Epithelial cell of proximal tubule (primary cell): ENCODE data around the gene MTTP. TPM values are rescaled to one million over a fixed set of nuclear protein-coding genes. Genes with fewer than 3 reads are reported as not detected.

Experiments
- DNase-seq: peaks from one replicate; pipeline ENCODE4 v3.0.0-alpha.2; 2011; ENCODE audit warnings: low read depth
- H3K4me3 ChIP-seq: 2 replicates; pipeline ENCODE4 v1.5.1; 2011; ENCODE audit warnings: low read depth, mild to moderate bottlenecking, low read length
- total RNA-seq: library from RNA; depleted of rRNA; stranded (reverse); fragments of >200 nt; gene quantifications from 2 replicates; pipeline ENCODE4 v1.2.3, GENCODE V29; 2015
- TF ChIP-seq, protein P1 (sequence below): conservative IDR thresholded peaks from 2 replicates; pipeline ENCODE4 v1.5.1; 2012; ENCODE audit warnings: low read depth, mild to moderate bottlenecking, low read length

The MTTP gene
- total RNA-seq, 1 donor from 2014 or later, result not detected

- H3K4me3 ChIP-seq, result no peak overlapping the region
- no peak for DNase-seq
- TF ChIP-seq, protein P1, sequence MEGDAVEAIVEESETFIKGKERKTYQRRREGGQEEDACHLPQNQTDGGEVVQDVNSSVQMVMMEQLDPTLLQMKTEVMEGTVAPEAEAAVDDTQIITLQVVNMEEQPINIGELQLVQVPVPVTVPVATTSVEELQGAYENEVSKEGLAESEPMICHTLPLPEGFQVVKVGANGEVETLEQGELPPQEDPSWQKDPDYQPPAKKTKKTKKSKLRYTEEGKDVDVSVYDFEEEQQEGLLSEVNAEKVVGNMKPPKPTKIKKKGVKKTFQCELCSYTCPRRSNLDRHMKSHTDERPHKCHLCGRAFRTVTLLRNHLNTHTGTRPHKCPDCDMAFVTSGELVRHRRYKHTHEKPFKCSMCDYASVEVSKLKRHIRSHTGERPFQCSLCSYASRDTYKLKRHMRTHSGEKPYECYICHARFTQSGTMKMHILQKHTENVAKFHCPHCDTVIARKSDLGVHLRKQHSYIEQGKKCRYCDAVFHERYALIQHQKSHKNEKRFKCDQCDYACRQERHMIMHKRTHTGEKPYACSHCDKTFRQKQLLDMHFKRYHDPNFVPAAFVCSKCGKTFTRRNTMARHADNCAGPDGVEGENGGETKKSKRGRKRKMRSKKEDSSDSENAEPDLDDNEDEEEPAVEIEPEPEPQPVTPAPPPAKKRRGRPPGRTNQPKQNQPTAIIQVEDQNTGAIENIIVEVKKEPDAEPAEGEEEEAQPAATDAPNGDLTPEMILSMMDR, result no peak
Measured at GRCh38 chr4:99625369-99625768, 50.7 kb downstream of the MTTP start.

DNA sequence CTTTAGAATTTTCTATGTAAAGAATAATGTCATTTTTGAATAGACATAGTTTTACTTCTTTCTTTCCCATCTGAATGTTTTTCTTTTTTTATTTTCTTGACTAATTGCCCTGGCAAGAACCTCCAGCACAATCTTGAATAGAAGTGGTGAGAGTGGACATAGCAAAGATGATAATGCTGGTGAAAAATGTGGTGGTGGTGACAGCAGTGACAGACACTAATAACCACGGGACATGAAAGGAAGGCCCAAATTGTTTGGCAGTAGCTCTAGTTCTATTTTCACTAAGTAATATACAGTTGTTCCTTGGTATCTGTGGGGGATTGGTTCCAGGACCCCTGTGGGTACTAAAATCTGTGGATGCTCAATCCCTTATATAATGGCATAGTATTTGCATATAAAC is 53.4 kb downstream of the MTTP start:
- no peak overlapping the region for H3K4me3 ChIP-seq
- DNase-seq, result no peak
- TF ChIP-seq, protein P1, result no peak

- TF ChIP-seq, protein P1, result no peak
- no peak overlapping the region for H3K4me3 ChIP-seq
- DNase-seq, result no peak
Measured at GRCh38 chr4:99629962-99630554, 55.4 kb downstream of the MTTP start.

GRCh38 chr4:99630857-99631360 is 56.3 kb downstream of the MTTP start:
- TF ChIP-seq, protein P1, result no peak
- no peak overlapping the region for H3K4me3 ChIP-seq
- no peak for DNase-seq

DNA sequence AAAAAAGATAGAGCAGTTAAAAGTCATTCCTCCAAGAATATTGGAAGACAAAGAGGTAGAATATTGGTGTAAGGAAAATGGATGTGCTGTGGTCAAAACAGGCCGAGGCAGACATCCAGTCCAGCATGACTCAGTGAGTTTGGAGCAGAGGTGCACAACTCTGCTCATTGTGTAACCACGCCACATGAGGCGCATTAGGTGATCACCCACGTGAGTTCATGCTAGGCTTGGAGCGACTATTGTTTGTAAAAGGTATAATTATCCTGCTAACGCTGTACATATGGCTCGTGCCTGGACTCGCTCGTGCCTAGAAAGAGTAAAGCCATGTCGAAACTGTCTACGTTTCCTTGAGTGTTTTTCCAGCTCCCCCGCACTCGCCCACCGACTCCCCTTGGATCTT is 59.1 kb downstream of the MTTP start:
- TF ChIP-seq, protein P1, result no peak
- DNase-seq, result no peak
- no peak overlapping the region for H3K4me3 ChIP-seq

DNA sequence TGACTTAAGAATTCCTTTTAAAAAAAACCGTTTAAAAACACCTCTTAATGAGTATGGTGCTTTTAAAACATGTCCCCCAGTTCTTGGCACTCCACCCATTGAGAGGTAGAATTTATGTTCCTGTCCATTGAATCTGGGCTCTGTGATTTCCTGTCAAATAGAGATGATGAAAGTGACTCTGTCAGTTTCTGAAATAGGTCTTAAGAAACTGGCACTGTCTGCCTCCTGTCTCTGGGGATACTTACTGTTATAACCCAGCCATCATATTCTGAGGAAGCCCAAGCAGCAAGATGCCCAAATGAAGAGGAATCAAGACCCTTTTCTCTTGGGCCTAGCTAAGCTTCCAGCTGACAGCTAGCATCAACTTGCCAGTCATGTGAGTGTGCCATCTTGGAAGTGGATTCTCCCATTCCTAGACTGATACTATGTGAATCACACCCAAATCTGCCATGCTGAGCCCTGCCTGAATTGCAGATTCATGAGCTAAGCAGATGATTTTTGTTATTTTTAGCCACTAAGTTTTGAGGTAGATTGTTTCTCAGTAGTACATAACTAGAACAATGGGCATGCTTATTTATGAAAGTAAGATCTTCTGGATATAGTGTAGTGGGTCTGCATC is 60.2 kb downstream of the MTTP start:
- H3K4me3 ChIP-seq, result no peak overlapping the region
- TF ChIP-seq, protein P1, result no peak
- DNase-seq, result no peak

DNA sequence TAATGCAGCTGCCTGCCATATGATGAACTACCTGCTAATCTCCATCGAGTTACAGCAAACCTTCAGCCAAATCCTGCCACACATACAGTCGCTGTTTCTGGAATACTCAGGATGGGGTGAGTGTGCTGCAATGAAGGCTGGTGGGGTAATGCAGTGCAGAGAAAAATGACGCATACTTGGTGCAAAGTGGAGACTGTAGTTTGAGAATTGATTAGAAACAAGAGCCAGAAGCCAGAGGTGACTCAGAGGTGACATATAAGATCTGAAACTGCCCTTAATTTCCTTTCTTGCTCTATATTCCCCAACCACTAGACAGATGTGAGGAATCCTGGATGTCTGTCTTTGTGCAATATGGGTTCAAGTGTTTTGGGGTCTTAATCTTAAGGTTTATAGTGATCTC is 61.0 kb downstream of the MTTP start:
- no peak for DNase-seq
- TF ChIP-seq, protein P1, result no peak
- no peak overlapping the region for H3K4me3 ChIP-seq
